ENCODE results near the gene SEMG2.

SEMG2 gene

DNA sequence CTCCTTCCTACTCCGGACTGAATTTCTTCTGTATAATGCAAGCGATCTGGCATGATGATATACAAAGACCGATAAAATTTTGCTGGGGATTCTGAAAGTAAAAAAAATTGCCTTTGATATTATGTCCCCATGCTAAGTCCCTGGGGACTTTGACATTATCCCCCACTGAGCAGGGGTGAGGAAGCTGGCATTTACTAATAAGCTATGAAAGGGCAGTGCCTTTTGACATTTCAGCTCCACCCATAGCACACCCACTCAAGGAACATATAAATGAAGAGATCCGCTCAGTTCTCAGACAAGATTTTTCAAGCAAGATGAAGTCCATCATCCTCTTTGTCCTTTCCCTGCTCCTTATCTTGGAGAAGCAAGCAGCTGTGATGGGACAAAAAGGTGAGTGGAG is at the start of gene SEMG2:
SEMG2 (plus strand) TSS at position 298 of the 400 bp plus-strand sequence; CDS start at position 315, 17 bp downstream.
- no peak for DNase-seq

- DNase-seq: no peak
Observed at GRCh38 chr20:45173522-45173921, 47.7 kb upstream of the SEMG2 start.

DNA sequence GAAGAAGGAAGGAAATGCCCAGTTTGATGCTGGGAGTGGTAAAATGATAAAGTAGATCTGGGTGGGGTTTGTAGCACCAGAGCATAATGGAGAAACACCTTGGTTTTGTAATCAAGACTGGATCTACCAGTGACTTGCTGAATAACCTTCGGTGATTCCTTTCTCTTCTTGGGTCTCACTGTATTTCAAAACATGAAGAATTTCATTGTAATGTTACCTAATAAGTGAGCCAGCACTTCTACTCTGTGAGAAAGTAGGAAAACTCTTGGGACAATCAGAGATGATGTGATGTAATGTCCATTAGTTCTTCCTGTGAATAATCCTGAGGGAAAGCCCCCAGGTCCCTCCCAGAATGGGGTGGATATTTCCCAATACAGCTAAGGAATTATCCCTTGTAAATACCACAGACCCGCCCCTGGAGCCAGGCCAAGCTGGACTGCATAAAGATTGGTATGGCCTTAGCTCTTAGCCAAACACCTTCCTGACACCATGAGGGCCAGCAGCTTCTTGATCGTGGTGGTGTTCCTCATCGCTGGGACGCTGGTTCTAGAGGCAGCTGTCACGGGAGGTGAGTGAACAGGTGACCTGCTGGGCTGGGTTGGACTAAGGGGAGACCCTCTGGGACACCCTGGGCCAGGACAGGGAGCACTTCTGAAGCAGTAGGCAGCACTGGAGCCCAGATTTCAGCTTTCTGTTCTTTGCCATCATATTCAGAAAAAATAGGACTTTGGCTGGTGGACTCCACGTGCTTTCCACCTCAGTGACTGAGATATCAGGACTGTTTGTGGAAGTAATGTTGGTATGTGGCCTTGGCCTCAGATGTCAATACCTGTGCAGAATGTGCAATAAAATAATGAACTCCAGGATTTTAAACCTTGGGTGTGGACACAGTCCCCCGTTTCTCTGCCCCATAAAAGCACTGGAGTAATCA is 46.5 kb upstream of the SEMG2 start, which contains the start of gene PI3:
PI3 (plus strand) TSS at position 469 of the 931 bp plus-strand sequence; CDS start at position 490, 21 bp downstream.
- no peak for DNase-seq

DNA sequence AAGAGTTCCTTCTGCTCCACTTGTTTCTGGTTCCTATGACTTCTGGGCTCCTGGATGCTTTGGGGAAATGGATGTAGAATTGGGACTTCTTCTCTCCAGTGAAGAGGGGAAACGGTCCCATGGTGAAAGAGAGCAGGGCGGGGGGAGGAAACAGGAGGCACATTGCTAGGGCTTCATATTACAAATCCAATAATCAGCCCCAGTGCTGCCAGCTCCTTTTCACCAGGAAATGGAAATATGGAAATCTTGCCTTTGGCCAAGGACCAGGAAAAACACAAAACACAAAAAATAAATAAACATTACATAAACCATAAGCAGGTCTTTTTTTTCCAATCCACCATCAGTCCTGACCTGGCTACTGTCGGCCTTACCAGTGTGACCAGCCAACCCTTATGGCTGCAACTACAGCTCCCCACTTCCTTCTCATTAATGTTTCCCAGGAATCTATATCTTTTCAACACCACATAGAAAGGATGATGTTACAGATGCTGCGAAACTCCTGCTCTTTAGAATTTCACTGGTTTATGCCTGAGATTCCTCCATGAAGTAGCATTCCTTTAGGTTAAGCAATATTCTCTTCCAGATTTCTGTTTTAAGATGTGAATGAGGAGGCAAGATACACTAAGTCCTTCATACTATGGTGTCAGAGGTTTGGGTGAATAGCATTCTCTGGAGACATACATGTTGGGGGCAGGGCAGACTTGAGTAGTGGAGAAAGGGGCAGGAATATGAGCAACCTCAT is 44.5 kb upstream of the SEMG2 start:
- DNase-seq: no peak

DNA sequence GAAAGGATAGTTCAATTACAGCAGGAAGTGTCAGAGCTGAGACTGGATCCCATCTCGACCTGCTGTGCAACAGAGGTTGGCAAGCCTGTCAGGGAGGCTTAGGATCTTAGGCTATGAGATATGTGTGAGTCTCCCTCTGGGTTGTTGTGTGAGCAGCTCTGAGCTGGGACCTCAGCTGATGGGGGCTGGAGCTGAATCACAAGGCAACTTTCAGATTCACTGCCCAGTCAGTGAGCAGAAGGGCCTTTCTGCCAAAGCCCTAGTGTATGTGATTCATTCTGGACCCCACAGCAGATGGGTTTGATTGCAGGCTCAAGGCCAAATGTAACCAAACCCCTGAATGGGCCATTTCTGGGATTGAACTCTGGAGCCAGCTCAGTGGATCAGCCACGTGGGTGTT is 42.0 kb upstream of the SEMG2 start:
- no peak for DNase-seq

DNA sequence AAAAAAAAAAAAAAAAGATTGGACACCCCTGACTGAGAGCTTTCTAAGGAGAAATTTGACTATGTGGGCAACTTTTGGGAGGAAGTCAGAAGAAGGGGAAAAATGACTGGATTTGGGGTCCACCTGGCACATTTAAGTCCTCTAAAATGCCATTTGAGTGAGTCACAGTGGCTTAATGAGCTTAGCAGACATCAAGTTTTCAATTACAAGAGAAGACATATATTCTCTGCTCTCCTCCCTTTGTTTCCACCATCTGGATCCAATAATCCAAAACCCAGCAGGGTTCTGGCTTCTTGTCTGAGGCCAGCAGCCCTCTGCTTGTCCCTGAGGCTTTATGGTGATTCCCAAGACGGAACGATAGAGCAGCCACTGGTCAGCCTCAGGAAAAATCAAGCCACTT is 39.5 kb upstream of the SEMG2 start:
- DNase-seq: no peak

DNA sequence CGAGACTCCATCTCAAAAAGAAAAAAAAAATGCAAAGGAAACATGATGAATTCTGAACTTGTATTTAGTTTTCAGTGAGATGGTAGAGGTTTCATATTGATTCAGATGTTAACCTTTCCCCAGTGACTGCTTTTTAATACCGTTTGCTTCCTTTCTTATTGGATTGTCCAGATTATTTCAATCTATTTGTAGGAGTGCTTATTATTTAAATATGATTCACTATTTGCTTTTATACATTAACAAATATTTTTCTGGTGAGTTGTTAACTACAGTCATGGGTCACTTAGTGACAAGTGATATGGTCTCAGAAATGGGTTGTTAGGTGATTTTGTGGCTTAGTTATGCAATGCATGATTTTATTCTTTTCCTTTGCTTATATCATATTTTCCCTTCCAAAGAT is 38.1 kb upstream of the SEMG2 start:
- no peak for DNase-seq

DNA sequence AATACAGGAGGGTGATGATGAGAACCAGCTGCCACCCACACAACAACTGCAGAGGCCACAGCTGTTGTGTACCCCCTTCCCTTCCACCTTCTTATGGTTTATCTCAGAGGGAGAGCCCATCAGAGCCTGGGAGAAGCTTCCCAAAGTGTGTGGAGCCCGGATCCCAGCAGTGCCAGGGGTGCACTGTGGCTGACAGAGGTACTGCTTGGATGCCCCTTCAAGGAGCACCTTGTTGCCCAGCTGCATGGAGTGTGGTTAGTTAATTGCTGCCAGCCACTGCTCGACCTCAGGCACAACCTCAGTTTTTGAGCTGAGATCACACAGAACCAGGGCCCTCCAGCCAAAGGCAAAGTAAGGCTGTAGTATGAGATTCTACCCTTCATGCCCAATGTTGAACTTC is 33.5 kb upstream of the SEMG2 start:
- DNase-seq: peak in 1 of 51 donors; percentile 0

GRCh38 chr20:45189067-45189609 is 32.0 kb upstream of the SEMG2 start:
- DNase-seq: no peak

DNA sequence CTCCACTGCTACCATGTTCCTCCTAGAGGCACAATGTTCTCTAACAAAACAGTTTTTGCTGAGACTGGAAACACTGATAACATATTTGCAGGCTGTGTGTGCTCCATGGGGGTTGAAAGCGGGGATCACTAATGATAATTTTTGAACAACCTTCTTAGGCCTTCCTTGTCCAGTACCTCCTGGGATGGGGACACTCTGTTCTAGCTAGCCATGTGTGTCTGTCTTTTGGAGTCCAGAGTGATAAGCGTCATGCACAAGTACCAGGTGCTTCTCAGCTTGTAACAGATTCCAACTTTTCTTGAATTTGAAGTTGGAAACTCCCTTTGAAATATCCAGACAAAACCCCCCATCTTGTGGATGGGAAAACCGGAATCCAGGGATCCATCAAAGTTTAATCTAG is 31.3 kb upstream of the SEMG2 start:
- DNase-seq: no peak

GRCh38 chr20:45191926-45192325 is 29.2 kb upstream of the SEMG2 start:
- no peak for DNase-seq

GRCh38 chr20:45193331-45193730 is 27.8 kb upstream of the SEMG2 start:
- DNase-seq: no peak

DNA sequence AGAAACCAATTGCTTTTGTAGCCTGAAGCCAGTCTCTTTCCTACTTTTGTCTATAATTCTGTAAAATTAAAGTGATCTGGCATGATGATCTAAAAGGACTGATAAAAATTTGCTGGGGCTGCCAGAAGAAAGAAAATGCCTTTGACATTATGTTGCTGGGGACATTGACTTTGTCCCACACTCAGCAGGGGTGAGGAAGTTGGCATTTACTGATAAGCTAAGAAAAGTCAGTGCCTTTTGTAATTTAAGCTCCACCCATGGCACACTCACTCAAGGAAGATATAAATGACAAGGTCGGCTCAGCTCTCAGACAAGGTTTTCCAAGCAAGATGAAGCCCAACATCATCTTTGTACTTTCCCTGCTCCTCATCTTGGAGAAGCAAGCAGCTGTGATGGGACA is 14.4 kb upstream of the SEMG2 start, which contains the start of gene SEMG1:
SEMG1 (plus strand) TSS at position 309 of the 400 bp plus-strand sequence; CDS start at position 330, 21 bp downstream.
- DNase-seq: no peak

GRCh38 chr20:45209924-45210323 is 11.2 kb upstream of the SEMG2 start:
- DNase-seq: no peak

GRCh38 chr20:45211569-45212474 is 9.4 kb upstream of the SEMG2 start:
- no peak for DNase-seq

DNA sequence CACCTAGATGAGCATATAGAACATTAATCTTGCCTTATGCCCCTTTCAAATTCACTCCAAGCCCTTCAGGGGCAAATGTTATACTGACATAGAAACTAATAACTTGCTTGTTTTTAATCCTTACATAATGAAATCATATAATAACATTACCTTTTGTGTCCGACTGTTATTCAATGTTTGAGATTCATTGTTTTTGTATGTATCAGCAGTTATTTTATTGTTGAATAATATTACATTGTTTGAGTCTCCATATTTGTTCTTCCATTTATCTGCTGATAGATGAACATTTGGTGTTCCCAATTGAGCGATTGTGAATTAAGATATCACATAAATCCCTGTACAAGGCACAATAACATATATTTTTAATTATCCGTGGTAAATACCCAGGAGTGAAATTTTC is 8.3 kb upstream of the SEMG2 start:
- no peak for DNase-seq

DNA sequence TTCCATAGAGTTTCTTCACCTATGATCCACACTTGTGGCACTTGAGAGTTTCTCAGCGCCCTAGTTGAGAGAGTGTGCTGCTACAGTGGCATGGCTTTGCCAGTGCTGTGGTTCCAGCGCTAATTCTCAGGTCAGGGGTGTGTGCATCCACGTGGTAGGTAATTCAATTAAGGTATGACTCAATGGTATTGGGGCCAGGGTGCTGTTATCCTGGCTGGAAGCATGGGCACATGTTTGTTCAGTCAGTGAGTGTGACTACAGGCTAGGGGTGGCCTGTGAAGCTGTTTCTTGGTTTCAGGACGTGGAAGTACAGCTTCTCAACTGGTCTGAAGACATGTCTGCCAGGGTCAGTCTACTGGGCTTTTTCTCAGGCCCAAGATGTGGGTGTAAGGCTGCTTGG is 3.0 kb upstream of the SEMG2 start:
- no peak for DNase-seq

DNA sequence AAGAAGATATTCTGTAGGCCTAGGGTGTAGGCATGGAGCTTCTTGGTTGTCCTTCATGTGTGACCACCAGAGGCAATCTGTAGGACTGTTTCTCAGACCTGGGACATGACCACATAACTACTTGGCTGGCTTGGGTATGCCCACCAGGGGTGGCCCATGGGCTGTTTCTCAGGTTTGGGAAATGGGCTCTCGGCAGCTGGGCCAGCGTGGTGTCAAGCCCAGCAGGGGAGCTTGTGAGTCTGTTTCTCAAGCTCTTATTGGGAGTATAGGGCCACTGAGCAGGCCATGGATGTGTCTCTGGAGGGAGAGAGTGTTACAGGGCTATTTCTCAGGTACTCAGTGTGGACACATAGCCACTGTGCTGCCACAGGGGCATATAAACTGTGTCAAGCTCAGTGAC is 2.5 kb upstream of the SEMG2 start:
- DNase-seq: no peak

DNA sequence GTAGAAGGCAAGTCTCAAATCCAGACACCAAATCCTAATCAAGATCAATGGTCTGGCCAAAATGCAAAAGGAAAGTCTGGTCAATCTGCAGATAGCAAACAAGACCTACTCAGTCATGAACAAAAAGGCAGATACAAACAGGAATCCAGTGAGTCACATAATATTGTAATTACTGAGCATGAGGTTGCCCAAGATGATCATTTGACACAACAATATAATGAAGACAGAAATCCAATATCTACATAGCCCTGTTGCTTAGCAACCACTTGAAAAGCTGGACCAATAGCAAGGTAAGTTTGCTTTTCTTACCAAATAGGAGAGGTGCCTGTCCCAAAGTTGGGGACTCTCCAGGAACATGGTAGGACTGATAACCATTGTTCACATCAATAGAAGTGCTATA is 2.0 kb downstream of the SEMG2 start:
- no peak for DNase-seq

DNA sequence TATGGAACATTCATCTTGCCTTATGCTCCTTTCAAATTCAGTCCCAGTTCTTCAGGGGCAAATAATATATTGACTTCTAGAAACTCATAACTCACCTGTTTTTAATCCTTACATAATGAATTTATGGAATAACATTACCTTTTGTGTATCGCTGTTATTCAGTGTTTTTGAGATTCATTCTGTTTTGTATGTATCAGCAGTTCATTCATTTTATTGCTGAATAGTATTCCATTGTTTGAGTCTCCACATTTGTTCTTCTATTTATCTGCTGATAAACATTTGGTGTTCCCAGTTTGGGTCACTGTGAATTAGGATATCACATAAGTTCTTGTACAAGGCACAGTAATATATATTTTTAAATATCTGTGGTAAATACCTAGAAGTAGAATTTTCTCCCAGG is 5.1 kb downstream of the SEMG2 start:
- no peak for DNase-seq
